SK-MEL-5 (cell line): Measurements from ENCODE around the gene ID2. TPM values are rescaled to one million over a fixed set of nuclear protein-coding genes. Genes with fewer than 3 reads are reported as not detected.
"Not testable (repeated sequence)": the region's sequence is repeated elsewhere in the genome, so short reads cannot be mapped to it uniquely, and the experiment has no call there.

Source experiments
- DNase-seq: peaks from one replicate; pipeline ENCODE4 v3.0.0-alpha.2; 2016; ENCODE audit warnings: low read depth, low spot score
- in situ Hi-C: cut with HindIII; loops from 2 replicates; pipeline ENCODE4 v1.10.0; 2016; ENCODE audit warnings: low sequenced_read_pairs, high pct_unique_total_duplicates, low pct_unique_long_range_greater_than_20kb
- total RNA-seq: library from RNA; depleted of rRNA; stranded (reverse); fragments of >200 nt; shearing (Covaris generic); gene quantifications from 2 replicates; pipeline ENCODE4 v1.2.3, GENCODE V29; 2014

Gene ID2
- total RNA-seq, 1 experiment from 2014 or later: 61.5 TPM

GRCh38 chr2:8699839-8700238 is 18.0 kb downstream of the ID2 start:
- in situ Hi-C loops: no loop called here
- DNase-seq: no peak

- in situ Hi-C loops: no loop called here
- no peak for DNase-seq
These were observed 20.0 kb downstream of the ID2 start for GRCh38 chr2:8701681-8702379.

- no peak for DNase-seq
- in situ Hi-C loops: no loop called here
These were observed 23.1 kb downstream of the ID2 start for GRCh38 chr2:8704906-8705305.

- no peak for DNase-seq
- in situ Hi-C loops: no loop called here
These were observed 27.8 kb downstream of the ID2 start for GRCh38 chr2:8709611-8710010.

GRCh38 chr2:8710951-8711350 is 29.1 kb downstream of the ID2 start:
- no peak for DNase-seq
- in situ Hi-C loops: no loop called here

GRCh38 chr2:8714283-8714682 is 32.4 kb downstream of the ID2 start:
- no peak for DNase-seq
- in situ Hi-C loops: no loop called here

GRCh38 chr2:8714971-8715370 is 33.1 kb downstream of the ID2 start:
- no peak for DNase-seq
- in situ Hi-C loops: no loop called here

GRCh38 chr2:8719528-8719927 is 37.7 kb downstream of the ID2 start:
- no peak for DNase-seq
- in situ Hi-C loops: no loop called here

GRCh38 chr2:8720741-8721140 is 38.9 kb downstream of the ID2 start:
- DNase-seq: no peak
- in situ Hi-C loops: no loop called here

- DNase-seq: no peak
- in situ Hi-C loops: no loop called here
These were observed 39.6 kb downstream of the ID2 start for GRCh38 chr2:8721410-8721809.

- in situ Hi-C loops: no loop called here
- no peak for DNase-seq
These were observed 41.1 kb downstream of the ID2 start for GRCh38 chr2:8722986-8723385.

GRCh38 chr2:8725838-8726237 is 44.0 kb downstream of the ID2 start:
- DNase-seq: no peak
- in situ Hi-C loops: no loop called here

GRCh38 chr2:8728305-8729015 is 46.6 kb downstream of the ID2 start:
- in situ Hi-C loops: no loop called here

GRCh38 chr2:8729101-8729500 is 47.2 kb downstream of the ID2 start:
- DNase-seq, in situ Hi-C loops: not testable (repeated sequence)

More at GRCh38 chr2:8728305-8729015, 46.6 kb downstream of the ID2 start:
- DNase-seq: no peak

GRCh38 chr2:8729939-8730338 is 48.1 kb downstream of the ID2 start:
- in situ Hi-C loops: no loop called here
- no peak for DNase-seq

- no peak for DNase-seq
- in situ Hi-C loops: no loop called here
These were observed 50.7 kb downstream of the ID2 start for GRCh38 chr2:8732601-8733000.
